NCI-H526 (cell line): ENCODE results near the gene MYO7B.
A peak's percentile ranks its signal among the peaks of the same experiment; 100 is the strongest.
"Not testable (repeated sequence)": the region's sequence is repeated elsewhere in the genome, so short reads cannot be mapped to it uniquely, and the experiment has no call there.

Experiments
- DNase-seq, 2 experiments: peaks; one replicate each; lab custom pipeline; 2025; lab: John Stamatoyannopoulos, UW

MYO7B gene

DNA sequence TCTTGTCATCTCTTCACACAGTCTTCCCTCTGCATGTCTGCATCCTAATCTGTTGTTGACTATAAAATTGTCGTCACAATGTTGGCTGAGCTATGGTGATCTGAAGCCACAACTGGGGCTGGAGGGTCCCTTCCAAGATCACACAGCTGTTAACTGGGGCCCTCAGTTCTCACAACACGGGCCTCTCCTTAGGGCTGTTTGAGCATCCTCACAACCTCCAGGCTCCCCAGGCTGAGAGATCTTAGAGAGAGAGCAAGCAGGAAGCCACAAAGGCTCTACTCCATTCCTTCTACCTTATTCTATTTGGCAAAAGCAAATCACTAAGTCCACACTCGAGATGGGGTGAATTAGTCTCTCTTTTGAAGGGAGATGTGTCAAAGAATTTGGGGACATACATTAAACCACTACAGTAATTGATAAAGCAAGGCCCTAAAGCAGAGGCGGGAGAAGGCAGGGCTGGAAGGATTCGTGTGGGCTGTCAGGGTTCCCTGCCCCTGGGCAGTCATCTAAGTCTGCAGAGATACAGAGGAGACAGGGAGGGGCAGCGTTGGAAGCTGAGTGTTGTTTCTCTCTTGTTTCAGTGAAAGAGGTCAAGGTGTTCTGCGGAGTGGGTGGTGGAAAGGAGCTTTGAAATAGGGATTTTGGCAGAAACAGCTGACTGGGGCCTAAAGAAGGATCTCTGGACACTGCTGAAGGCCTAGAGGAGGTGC lies 15.9 kb downstream of the MYO7B start:
- no peak for DNase-seq

- no peak for DNase-seq
These were observed 16.9 kb downstream of the MYO7B start for GRCh38 chr2:127552336-127552735.

DNA sequence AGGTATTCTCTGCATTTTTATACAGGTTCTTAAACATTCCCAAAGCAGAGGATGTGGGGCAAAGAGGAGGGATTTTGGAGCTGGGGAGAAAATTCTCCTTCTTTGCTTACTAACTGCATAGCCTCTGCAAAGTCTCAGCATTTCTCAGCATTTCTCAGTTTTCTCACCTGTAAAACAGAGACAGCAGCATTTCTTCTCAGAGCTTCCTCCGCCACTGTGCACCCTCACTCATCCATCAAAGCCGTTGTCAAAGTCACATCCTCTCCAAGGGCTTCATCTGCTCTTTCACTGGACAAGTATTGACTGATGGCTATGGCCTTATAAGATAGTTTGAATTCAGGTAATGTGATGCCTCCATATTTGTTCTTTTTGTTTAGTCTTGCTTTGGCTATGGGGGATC lies 17.4 kb downstream of the MYO7B start:
- DNase-seq: no peak

DNA sequence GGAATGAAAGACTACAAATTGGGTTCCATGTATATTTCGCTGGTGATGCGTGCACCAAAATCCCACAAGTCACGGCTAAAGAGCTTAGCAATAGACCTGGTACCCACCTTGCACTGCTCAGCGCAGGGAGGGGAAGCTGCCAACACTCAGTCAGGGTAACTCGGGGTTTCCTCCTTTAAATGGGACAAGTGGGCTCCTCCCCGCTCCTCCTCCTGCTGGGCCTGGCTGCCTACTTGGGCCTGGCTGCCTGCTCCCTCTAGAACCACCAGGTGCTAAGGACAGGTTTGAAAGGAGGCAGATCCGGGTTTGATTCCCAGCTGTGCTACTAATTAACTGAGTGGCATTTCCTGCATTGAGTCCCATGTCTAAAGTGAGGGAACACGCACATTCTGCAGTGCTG lies 23.4 kb downstream of the MYO7B start:
- no peak for DNase-seq

DNA sequence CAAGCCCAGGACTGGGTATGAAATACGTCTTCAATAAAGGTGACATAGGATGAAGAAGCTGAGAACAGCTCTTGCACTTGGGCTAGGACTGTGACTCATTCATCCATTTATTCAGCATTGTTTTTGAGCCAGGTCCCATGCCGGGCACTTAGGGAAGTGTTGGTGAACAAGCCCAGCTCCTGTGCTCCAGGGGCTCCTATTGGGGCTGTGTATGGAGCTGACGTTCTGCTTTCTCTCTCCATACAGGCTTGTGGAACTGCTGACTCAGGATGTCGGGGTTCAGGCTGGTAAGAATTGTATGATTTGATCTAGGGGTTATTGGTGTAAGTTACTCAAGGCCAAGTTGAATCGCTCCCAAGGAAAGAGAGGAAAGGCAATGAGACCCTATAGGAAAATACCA lies 24.0 kb downstream of the MYO7B start:
- DNase-seq: no peak

GRCh38 chr2:127560201-127560930 lies 24.9 kb downstream of the MYO7B start:
- DNase-seq: peak; percentile 17 to 55

- DNase-seq: no peak
These were observed 25.4 kb downstream of the MYO7B start for GRCh38 chr2:127560931-127561280.

GRCh38 chr2:127561371-127561770 lies 25.9 kb downstream of the MYO7B start:
- DNase-seq: no peak

- no peak for DNase-seq
These were observed 27.5 kb downstream of the MYO7B start for GRCh38 chr2:127562936-127563335.

GRCh38 chr2:127563458-127564428 lies 28.3 kb downstream of the MYO7B start:
- DNase-seq: no peak

- no peak for DNase-seq
These were observed 29.2 kb downstream of the MYO7B start for GRCh38 chr2:127564429-127565260.

DNA sequence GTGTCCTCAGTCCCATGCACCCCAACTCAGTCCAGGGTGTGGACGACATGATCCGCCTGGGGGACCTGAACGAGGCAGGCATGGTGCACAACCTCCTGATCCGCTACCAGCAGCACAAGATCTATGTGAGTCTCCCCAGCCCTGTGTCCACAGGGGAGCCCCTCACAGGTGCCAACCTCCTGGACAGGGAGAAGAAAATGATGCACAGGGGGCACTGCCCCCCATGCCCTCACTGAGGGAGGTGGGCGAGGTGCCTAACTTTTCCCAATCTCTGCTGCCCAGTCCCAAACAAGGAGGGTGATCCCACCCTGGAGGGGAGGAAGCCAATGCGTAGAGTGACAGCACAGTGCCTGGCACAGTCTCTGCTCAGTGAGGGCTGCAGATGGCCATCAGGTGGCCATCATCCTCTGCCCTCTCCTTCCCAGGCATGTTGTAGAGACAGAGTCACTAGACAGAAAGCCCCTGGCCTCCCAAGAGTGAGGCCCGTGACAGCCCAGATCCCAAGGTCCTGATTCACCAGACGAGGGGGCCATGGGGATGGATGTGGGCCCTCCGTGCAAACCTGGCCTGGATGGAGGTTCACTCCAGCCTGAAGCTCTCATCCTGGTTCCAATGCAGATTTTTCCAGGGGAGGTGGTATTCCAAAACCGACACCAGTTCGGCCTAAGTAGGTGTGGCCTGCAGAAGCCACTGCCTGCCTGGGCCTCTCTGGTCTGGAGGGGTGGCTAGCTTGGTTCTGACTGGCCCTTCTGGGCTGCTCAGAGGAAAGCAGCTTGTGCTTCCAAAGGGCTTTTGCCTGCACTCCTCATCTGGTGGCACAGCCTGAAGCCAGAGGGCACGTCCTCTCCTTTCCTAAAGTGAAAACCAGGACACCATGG lies 30.0 kb downstream of the MYO7B start:
- DNase-seq: no peak

GRCh38 chr2:127566139-127566417 lies 30.6 kb downstream of the MYO7B start:
- no peak for DNase-seq

- no peak for DNase-seq
These were observed 31.1 kb downstream of the MYO7B start for GRCh38 chr2:127566576-127566975.

GRCh38 chr2:127567351-127567854 lies 31.9 kb downstream of the MYO7B start:
- no peak for DNase-seq

- DNase-seq: no peak
These were observed 32.6 kb downstream of the MYO7B start for GRCh38 chr2:127568128-127568527.

DNA sequence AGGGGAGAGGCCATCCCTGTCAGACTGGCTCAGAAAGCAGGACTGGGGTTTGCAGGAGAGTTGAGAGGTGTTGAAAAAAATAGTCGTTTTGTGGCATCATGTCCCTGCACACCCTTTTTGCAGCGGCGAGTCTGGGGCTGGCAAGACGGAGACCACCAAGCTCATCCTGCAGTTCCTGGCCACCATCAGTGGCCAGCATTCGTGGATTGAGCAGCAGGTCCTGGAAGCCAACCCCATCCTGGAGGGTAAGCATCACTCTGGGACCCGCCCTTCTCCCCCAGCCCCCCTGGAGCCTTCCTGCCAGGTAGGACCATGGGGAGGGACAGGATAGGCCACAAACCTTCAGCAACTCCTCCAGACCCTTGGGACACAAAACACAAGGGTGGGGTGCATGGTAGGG lies 34.2 kb downstream of the MYO7B start:
- no peak for DNase-seq

DNA sequence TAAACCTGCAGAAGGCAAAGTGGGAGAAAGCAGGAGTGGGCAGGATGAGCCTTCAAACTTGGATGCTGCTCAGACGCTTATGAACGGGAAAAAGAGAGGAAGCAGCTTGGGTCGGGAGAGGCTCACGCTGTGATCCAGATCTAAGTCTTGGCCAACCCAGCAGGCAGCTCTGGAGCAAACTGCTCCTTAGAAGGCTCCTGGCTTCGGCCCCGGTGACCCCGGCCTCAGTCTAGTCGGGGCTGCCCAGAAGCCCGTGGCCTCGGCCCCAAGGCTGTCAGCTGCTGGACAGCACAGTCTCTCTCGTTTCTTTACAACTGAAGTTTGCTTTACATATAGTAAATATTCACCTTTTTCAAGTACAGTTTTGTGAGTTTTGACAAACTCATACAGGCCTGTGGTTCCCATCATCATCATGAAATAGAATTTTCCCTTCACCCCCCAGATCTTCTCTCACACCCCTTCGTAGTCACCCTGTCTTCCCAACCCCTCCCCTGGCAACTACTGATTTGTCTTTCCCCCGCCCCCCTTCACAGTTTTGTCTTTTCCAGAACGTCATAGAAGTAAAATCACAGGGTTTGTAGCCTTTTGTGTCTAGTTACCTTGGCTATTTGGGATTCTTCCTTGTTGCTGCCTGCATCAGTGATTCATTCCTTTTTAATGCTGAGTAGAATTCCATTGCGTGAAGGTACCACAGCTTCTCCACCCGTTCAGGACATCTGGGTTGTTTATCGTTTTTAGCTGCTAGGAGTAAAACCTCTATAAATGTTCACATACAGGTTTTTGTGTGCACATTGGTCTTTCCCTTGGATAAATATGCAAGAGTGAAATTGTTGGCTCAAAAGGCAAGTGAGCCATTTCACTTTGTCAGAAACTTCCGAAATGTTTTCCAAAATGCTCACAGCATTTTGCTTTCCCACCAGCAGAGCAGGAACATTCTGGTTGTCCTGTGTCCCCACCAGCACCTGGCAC lies 35.1 kb downstream of the MYO7B start:
- DNase-seq: no peak

GRCh38 chr2:127572352-127572751 lies 36.9 kb downstream of the MYO7B start:
- DNase-seq: not testable (repeated sequence)

GRCh38 chr2:127572841-127573240 lies 37.4 kb downstream of the MYO7B start:
- DNase-seq: no peak
